ENCODE results near the gene PRKAB2.
"Not testable (repeated sequence)": the region's sequence is repeated elsewhere in the genome, so short reads cannot be mapped to it uniquely, and the experiment has no call there.

The PRKAB2 gene

GRCh38 chr1:147163019-147163418, 9.3 kb downstream of the PRKAB2 start:
- H3K36me3 ChIP-seq: peaks cover 51 to 66% (median 59%) of the 10 kb centered on the region in 3 donors
- TF ChIP-seq, protein P1, sequence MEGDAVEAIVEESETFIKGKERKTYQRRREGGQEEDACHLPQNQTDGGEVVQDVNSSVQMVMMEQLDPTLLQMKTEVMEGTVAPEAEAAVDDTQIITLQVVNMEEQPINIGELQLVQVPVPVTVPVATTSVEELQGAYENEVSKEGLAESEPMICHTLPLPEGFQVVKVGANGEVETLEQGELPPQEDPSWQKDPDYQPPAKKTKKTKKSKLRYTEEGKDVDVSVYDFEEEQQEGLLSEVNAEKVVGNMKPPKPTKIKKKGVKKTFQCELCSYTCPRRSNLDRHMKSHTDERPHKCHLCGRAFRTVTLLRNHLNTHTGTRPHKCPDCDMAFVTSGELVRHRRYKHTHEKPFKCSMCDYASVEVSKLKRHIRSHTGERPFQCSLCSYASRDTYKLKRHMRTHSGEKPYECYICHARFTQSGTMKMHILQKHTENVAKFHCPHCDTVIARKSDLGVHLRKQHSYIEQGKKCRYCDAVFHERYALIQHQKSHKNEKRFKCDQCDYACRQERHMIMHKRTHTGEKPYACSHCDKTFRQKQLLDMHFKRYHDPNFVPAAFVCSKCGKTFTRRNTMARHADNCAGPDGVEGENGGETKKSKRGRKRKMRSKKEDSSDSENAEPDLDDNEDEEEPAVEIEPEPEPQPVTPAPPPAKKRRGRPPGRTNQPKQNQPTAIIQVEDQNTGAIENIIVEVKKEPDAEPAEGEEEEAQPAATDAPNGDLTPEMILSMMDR (IDR thresholded peaks at IDR 0.05): no peak
- no peaks in the 10 kb centered on the region for H3K27me3 ChIP-seq
- intact Hi-C loops (cut with DNase I; ENCODE audit: low total_unique reads): no loop called here
- no peak overlapping the region for H3K4me3 ChIP-seq
- peaks cover 0 to 17% (median 6%) of the 10 kb centered on the region in 4 donors for H3K4me1 ChIP-seq
- no peaks in the 10 kb centered on the region for H3K9me3 ChIP-seq
- DNase-seq: no peak
- no peak overlapping the region for H3K27ac ChIP-seq

DNA sequence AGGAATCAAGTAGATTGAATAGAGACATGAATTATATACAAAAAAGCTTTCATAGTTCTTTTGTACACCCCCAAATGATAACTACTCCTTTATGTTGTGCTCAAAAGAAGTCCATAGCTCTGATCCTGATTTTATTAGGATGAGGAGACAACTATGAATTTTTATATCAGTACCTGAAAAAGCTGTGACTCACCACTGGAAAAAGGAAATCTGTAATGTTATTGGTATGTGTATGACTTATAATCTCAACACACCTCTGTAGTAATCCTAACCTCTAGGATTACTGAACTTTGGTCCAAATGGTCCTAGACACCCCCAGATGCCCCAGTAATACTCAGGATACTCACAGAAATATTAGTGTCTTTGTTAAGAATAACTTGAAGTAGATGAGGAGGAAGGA, 10.2 kb downstream of the PRKAB2 start:
- no peak overlapping the region for H3K27ac ChIP-seq
- no peaks in the 10 kb centered on the region for H3K27me3 ChIP-seq
- H3K9me3 ChIP-seq: no peaks in the 10 kb centered on the region
- peaks cover 59 to 75% (median 68%) of the 10 kb centered on the region in 3 donors for H3K36me3 ChIP-seq
- TF ChIP-seq, protein P1 (IDR thresholded peaks at IDR 0.05): no peak
- H3K4me3 ChIP-seq: no peak overlapping the region
- peaks cover 0 to 7% (median 2%) of the 10 kb centered on the region in 4 donors for H3K4me1 ChIP-seq
- no peak for DNase-seq
- intact Hi-C loops (cut with DNase I; ENCODE audit: low total_unique reads): no loop called here

- H3K27ac ChIP-seq; H3K4me1 ChIP-seq; DNase-seq; H3K27me3 ChIP-seq; H3K4me3 ChIP-seq; intact Hi-C loops (cut with DNase I; ENCODE audit: low total_unique reads); H3K9me3 ChIP-seq: not testable (repeated sequence)
- peaks cover 64 to 82% (median 66%) of the 10 kb centered on the region in 3 donors for H3K36me3 ChIP-seq
These were observed 15.2 kb downstream of the PRKAB2 start for GRCh38 chr1:147157116-147157515.

GRCh38 chr1:147156642-147157041, 15.6 kb downstream of the PRKAB2 start:
- H3K4me1 ChIP-seq: no peaks in the 10 kb centered on the region
- no peaks in the 10 kb centered on the region for H3K27me3 ChIP-seq
- no peak overlapping the region for H3K27ac ChIP-seq
- H3K36me3 ChIP-seq: peaks cover 59 to 77% (median 61%) of the 10 kb centered on the region in 3 donors
- TF ChIP-seq, protein P1 (IDR thresholded peaks at IDR 0.05): no peak
- no peak overlapping the region for H3K4me3 ChIP-seq
- no peaks in the 10 kb centered on the region for H3K9me3 ChIP-seq
- intact Hi-C loops (cut with DNase I; ENCODE audit: low total_unique reads): no loop called here
- DNase-seq: no peak

DNA sequence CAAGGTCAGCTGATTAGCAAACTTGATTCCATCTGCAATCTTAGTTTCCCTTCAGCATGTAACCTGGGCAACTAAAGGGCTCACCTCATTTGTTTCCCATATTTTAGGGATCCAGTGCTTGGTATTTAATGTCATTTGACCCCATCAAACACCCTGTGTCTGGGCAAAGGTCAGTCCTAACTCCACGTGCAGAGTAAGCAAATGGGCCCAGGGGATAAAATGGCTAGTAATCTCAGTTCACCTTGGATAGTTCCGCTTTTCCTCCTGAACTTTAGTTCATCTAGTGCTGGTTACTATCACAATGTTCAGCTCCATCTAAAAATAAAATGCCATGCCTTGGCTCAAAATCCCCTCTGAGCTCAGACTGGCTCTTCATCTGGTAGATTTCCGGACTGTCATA, 19.5 kb downstream of the PRKAB2 start:
- H3K27me3 ChIP-seq: no peaks in the 10 kb centered on the region
- H3K4me1 ChIP-seq: no peaks in the 10 kb centered on the region
- intact Hi-C loops (cut with DNase I; ENCODE audit: low total_unique reads): no loop called here
- peaks cover 22 to 38% (median 24%) of the 10 kb centered on the region in 3 donors for H3K36me3 ChIP-seq
- TF ChIP-seq, protein P1 (IDR thresholded peaks at IDR 0.05): no peak
- H3K27ac ChIP-seq: no peak overlapping the region
- H3K4me3 ChIP-seq: no peak overlapping the region
- no peak for DNase-seq
- no peaks in the 10 kb centered on the region for H3K9me3 ChIP-seq

DNA sequence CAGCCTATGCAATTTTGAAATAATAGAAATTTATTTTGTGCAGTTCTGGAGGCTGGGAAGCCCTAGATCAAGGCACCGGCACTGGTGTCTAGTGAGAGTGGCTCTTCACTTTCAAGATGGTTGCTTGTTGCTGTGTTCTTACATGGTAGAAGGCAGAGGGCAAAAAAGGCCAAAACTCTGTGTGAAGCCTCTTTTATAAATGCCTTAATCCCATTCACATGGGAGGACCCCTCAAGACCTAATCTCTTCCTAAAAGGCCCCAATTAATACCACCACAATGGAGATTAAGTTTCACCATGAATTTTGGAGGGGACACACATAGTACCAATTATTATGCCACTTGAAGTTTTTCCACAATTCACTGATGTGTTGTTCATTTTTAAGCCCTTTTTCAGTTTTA, 21.0 kb downstream of the PRKAB2 start:
- H3K36me3 ChIP-seq: peaks cover 16 to 25% (median 18%) of the 10 kb centered on the region in 3 donors
- intact Hi-C loops (cut with DNase I; ENCODE audit: low total_unique reads): no loop called here
- no peak for DNase-seq
- TF ChIP-seq, protein P1 (IDR thresholded peaks at IDR 0.05): no peak
- H3K9me3 ChIP-seq: no peaks in the 10 kb centered on the region
- H3K4me3 ChIP-seq: no peak overlapping the region
- no peaks in the 10 kb centered on the region for H3K4me1 ChIP-seq
- H3K27me3 ChIP-seq: no peaks in the 10 kb centered on the region
- H3K27ac ChIP-seq: no peak overlapping the region
